HL-60 (cell line): ENCODE results near the gene DDIT3.

Experiments used
- DNase-seq, 2 experiments: peaks; one replicate each; pipeline ENCODE4 v3.0.0-alpha.2; 2010 to 2020; ENCODE audit warnings: low read depth in 1 of 2, low spot score in 1 of 2
- H3K27ac ChIP-seq: fragments of 250-450 bp; sonication (Bioruptor Pico); replicated peaks from 2 replicates; pipeline ENCODE4 v1.5.1; 2020; ENCODE audit warnings: mild to moderate bottlenecking, moderate library complexity
- H3K27me3 ChIP-seq: fragments of 250-450 bp; sonication (Bioruptor Pico); 2 replicates; pipeline ENCODE4 v1.5.1; 2021; ENCODE audit warnings: mild to moderate bottlenecking, moderate library complexity; ENCODE audit not compliant: insufficient read depth, poor library complexity, severe bottlenecking
- H3K4me3 ChIP-seq: replicated peaks from 2 replicates; pipeline ENCODE4 v1.5.1; 2011; ENCODE audit warnings: mild to moderate bottlenecking, control low read depth, low read length; ENCODE audit not compliant: insufficient read depth
- GABPA ChIP-seq: IDR thresholded peaks from 2 replicates; pipeline ENCODE4 v1.6.1; 2012; ENCODE audit warnings: low read depth
- POLR2AphosphoS5 ChIP-seq: IDR thresholded peaks from 2 replicates; pipeline ENCODE4 v1.6.1; 2012; ENCODE audit warnings: low read depth
- SPI1 ChIP-seq: IDR thresholded peaks from 2 replicates; pipeline ENCODE4 v1.6.1; 2012; ENCODE audit warnings: low read depth, mild to moderate bottlenecking, borderline replicate concordance
- TF ChIP-seq, protein P1 (sequence below): IDR thresholded peaks from 2 replicates; pipeline ENCODE4 v1.6.1; 2012; ENCODE audit warnings: low read depth; ENCODE audit not compliant: insufficient replicate concordance
- TF ChIP-seq, protein P2 (sequence below): IDR thresholded peaks from one replicate; pipeline ENCODE4 v1.5.1; 2011; ENCODE audit warnings: low read length, control low read depth, inconsistent platforms; ENCODE audit not compliant: insufficient read depth

The DDIT3 gene

DNA sequence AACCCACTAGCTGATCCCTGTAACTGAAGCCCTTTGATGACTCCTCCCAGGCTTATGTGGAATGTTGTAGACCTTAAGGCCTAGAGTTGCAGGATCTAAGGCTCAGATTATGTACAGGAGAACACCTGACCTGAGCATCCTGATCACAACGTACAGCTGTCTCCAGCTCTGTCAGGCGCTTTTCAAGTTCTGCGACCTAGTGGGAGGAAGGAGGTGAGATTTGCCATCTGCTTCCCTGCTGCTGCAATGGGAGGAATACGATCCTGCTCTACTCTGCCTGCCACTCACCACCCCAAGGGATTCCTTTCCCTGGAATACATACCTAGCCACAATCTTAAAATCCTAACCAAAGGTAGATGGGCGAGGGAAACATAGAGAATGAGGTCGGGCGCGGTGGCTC, 12.8 kb upstream of the DDIT3 start:
- no peak for TF ChIP-seq GABPA
- TF ChIP-seq, protein P1, sequence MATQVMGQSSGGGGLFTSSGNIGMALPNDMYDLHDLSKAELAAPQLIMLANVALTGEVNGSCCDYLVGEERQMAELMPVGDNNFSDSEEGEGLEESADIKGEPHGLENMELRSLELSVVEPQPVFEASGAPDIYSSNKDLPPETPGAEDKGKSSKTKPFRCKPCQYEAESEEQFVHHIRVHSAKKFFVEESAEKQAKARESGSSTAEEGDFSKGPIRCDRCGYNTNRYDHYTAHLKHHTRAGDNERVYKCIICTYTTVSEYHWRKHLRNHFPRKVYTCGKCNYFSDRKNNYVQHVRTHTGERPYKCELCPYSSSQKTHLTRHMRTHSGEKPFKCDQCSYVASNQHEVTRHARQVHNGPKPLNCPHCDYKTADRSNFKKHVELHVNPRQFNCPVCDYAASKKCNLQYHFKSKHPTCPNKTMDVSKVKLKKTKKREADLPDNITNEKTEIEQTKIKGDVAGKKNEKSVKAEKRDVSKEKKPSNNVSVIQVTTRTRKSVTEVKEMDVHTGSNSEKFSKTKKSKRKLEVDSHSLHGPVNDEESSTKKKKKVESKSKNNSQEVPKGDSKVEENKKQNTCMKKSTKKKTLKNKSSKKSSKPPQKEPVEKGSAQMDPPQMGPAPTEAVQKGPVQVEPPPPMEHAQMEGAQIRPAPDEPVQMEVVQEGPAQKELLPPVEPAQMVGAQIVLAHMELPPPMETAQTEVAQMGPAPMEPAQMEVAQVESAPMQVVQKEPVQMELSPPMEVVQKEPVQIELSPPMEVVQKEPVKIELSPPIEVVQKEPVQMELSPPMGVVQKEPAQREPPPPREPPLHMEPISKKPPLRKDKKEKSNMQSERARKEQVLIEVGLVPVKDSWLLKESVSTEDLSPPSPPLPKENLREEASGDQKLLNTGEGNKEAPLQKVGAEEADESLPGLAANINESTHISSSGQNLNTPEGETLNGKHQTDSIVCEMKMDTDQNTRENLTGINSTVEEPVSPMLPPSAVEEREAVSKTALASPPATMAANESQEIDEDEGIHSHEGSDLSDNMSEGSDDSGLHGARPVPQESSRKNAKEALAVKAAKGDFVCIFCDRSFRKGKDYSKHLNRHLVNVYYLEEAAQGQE: no peak
- TF ChIP-seq, protein P2, sequence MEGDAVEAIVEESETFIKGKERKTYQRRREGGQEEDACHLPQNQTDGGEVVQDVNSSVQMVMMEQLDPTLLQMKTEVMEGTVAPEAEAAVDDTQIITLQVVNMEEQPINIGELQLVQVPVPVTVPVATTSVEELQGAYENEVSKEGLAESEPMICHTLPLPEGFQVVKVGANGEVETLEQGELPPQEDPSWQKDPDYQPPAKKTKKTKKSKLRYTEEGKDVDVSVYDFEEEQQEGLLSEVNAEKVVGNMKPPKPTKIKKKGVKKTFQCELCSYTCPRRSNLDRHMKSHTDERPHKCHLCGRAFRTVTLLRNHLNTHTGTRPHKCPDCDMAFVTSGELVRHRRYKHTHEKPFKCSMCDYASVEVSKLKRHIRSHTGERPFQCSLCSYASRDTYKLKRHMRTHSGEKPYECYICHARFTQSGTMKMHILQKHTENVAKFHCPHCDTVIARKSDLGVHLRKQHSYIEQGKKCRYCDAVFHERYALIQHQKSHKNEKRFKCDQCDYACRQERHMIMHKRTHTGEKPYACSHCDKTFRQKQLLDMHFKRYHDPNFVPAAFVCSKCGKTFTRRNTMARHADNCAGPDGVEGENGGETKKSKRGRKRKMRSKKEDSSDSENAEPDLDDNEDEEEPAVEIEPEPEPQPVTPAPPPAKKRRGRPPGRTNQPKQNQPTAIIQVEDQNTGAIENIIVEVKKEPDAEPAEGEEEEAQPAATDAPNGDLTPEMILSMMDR: no peak
- TF ChIP-seq POLR2AphosphoS5: no peak
- TF ChIP-seq SPI1: no peak
- no peaks in the 10 kb centered on the region for H3K27me3 ChIP-seq
- no peak overlapping the region for H3K4me3 ChIP-seq
- H3K27ac ChIP-seq: no peak overlapping the region
- DNase-seq: no peak

DNA sequence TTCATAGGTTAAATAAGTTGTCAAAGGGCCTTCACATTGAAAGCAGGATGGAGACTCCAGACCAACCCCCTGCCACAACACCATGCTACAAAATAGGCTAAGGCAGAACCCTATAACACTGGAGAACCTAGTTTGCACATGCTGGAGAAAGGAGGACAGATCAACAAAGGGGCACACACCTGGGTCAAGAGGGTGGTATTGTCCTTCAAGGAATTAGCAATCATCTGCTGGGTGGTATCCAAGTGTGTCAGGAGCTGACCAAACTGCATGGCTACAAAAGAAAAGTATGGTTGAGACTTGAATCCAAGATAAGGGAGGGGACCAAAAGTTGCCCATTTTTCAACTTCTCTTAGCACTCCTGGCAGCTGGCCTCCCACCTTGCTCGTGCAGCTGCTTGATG, 11.5 kb upstream of the DDIT3 start:
- H3K27me3 ChIP-seq: no peaks in the 10 kb centered on the region
- no peak for DNase-seq
- no peak for TF ChIP-seq SPI1
- TF ChIP-seq, protein P2: no peak
- no peak for TF ChIP-seq GABPA
- no peak for TF ChIP-seq POLR2AphosphoS5
- TF ChIP-seq, protein P1: no peak
- no peak overlapping the region for H3K4me3 ChIP-seq
- H3K27ac ChIP-seq: no peak overlapping the region

DNA sequence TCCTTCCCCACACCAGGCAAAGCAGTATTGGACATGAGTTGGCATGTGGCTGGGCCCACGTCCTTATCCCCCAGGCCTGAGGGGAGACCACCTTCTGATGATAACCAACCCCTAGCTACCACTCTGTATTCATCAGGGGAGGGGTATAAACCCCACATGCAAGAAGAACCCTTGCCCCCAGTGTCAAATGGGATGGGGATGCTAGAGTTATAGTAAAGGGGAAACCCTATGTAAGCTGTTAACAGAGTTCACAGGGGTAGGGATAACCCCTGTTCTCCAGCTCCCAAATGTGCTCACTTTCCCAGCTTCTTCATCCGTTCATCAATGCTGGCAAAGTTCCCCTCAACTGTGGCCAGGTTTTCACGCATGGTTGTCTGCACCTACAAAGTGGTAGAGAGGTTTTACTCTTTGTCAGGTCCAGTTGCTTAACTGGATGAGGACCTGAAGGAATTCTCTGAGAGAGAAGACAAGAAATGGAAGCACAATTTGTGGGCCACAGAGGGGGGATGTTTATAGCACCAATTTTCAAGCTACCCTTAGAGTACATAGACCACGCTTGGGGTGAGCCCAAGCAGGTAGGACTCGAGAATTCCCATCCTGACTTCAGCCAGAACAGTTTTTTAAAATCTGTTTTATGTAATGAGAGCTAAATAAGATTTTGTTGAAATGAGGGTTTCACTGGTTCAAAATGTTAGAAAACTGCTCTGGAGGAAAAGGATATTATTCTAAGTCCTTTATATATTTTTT, 10.3 kb upstream of the DDIT3 start:
- no peak for DNase-seq
- H3K27ac ChIP-seq: no peak overlapping the region
- H3K4me3 ChIP-seq: no peak overlapping the region
- TF ChIP-seq GABPA (no peak), POLR2AphosphoS5 (peak; percentile 24; the same call in 1 of the 2 replicates)
- no peaks in the 10 kb centered on the region for H3K27me3 ChIP-seq

DNA sequence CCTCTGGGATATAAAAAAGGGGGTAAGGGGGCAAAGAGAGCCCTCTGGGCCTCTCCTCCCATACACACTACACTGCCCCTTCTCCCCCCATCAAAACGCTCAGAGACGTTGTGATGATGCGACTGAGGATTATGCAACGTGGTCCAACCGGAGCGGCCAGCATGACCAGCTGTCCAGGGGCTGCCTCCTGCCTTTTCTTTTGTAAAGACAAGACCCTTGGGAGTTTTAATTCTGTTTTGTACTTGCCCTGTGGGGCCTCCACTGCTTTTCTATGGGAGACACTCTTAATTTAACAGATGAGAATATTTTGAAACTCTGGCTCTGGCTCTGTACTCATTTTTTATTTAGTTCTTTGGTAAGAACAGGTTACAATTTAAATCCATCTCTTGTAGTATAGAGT, 9.5 kb upstream of the DDIT3 start:
- H3K4me3 ChIP-seq: no peak overlapping the region
- H3K27ac ChIP-seq: no peak overlapping the region
- TF ChIP-seq, protein P2: no peak
- TF ChIP-seq POLR2AphosphoS5 (no peak), GABPA (no peak), SPI1 (no peak)
- TF ChIP-seq, protein P1: no peak
- DNase-seq: no peak
- no peaks in the 10 kb centered on the region for H3K27me3 ChIP-seq
